ENCODE measurements around the gene SDCCAG8. TPM values are rescaled to one million over a fixed set of nuclear protein-coding genes. Genes with fewer than 3 reads are reported as not detected.

The SDCCAG8 gene
- total and polyA plus RNA-seq, 2 of the 8 experiments (the other 6 are each of a cell fraction or from before 2014, with no cell fraction given): 15.6 to 21.0 TPM

- Histone ChIP-seq H3K9me3 (ENCODE audit: insufficient read depth in 2 of 2, low read depth in 1 of 2, low read length in 1 of 2) (no peaks in the 10 kb centered on the region), H3K4me2 (ENCODE audit: insufficient read depth in 1 of 2, low read depth in 2 of 2, low read length in 2 of 2) (no peak overlapping the region), H4K20me1 (replicated peaks in 1 of 2; ENCODE audit: control insufficient read depth in 1 of 2, insufficient read depth in 2 of 2, low read length in 2 of 2) (no peaks in the 10 kb centered on the region), H2AFZ (ENCODE audit: low read length) (no peak overlapping the region), H3K27me3 (replicated peaks in 1 of 4; ENCODE audit: control insufficient read depth in 3 of 4, extremely low read depth in 1 of 4, insufficient read depth in 3 of 4, low read length in 3 of 4) (no peaks in the 10 kb centered on the region), H3K4me1 (replicated peaks in 1 of 4; ENCODE audit: control insufficient read depth in 3 of 4, insufficient read depth in 4 of 4, low read length in 3 of 4) (peaks cover 0 to 10% (median 0%) of the 10 kb centered on the region in 4 experiments; a peak in 1 of 7 replicates), H3K4ac (replicated peaks; ENCODE audit: insufficient read length, low read depth, low read length) (no peak overlapping the region), H4K5ac (ENCODE audit: insufficient read length, low read depth, low read length) (no peak overlapping the region), H2BK12ac (ENCODE audit: low read depth, low read length) (no peak overlapping the region), H2BK15ac (ENCODE audit: low read length) (no peak overlapping the region), H3K79me1 (ENCODE audit: low read depth, low read length) (no peaks in the 10 kb centered on the region), H3K14ac (ENCODE audit: insufficient read length) (no peak overlapping the region), H4K91ac (replicated peaks; ENCODE audit: insufficient read length, low read length) (no peak overlapping the region), H3K18ac (ENCODE audit: extremely low read depth, low read length) (no peak overlapping the region), H2BK20ac (ENCODE audit: low read length) (no peak overlapping the region), H3K23me2 (ENCODE audit: low read depth, low read length) (no peaks in the 10 kb centered on the region), H2AK5ac (ENCODE audit: low read depth, low read length) (no peak overlapping the region), H3K9ac (replicated peaks in 1 of 4; ENCODE audit: extremely low read depth in 1 of 4, low read depth in 3 of 4, low read length in 3 of 4) (no peak overlapping the region), H2BK120ac (replicated peaks; ENCODE audit: low read depth, low read length) (no peak overlapping the region), H3K23ac (ENCODE audit: insufficient read length) (no peak overlapping the region), H2BK5ac (ENCODE audit: low read depth, low read length) (no peak overlapping the region), H3K56ac (replicated peaks; ENCODE audit: insufficient read length, low read depth, low read length) (no peak overlapping the region), H3K27ac (ENCODE audit: low read depth, low read length) (no peak overlapping the region), H4K8ac (ENCODE audit: extremely low read depth, insufficient read depth, low read length) (no peak overlapping the region), H3K79me2 (ENCODE audit: control insufficient read depth in 1 of 2, insufficient read depth in 2 of 2, low read length in 2 of 2) (no peaks in the 10 kb centered on the region), H3K4me3 (ENCODE audit: extremely low read depth in 1 of 4, insufficient read depth in 2 of 4, low read depth in 3 of 4, low read length in 4 of 4) (no peak overlapping the region), H3K36me3 (ENCODE audit: control insufficient read depth in 2 of 4, insufficient read depth in 4 of 4, low read length in 3 of 4) (no peaks in the 10 kb centered on the region)
- WGBS, 2 experiments (ENCODE audit: extremely low coverage in 1 of 2, insufficient coverage in 1 of 2, insufficient read length in 1 of 2, insufficient replicate concordance in 2 of 2, low coverage in 1 of 2, low lambda C conversion rate in 2 of 2, missing lambda C conversion rate in 1 of 2): 81% methylated on average over 3 of the region's 3 CpGs; no CpG with 5 or more reads in 1 of the 2 experiments
- FAIRE-seq (no peak), DNase-seq (ENCODE audit: low read depth in 1 of 2, low spot score in 2 of 2) (no peak)
- TF ChIP-seq CBX5 (IDR thresholded peaks at IDR 0.05; ENCODE audit: low read depth, low read length) (no peak), ASH2L (IDR thresholded peaks at IDR 0.05; ENCODE audit: low read length) (no peak), SIN3A (conservative IDR thresholded peaks at IDR 0.05 in 1 of 2, IDR thresholded peaks at IDR 0.05 in 1 of 2; ENCODE audit: low read depth in 1 of 2, low read length in 2 of 2) (no peak), BCL11A (IDR thresholded peaks at IDR 0.05; ENCODE audit: low read depth in 2 of 2, low read length in 2 of 2) (no peak), KDM5A (IDR thresholded peaks at IDR 0.05; ENCODE audit: low read length) (no peak), BRCA1 (IDR thresholded peaks at IDR 0.05; ENCODE audit: low read depth, low read length) (no peak), CHD2 (IDR thresholded peaks at IDR 0.05; ENCODE audit: low read length) (no peak), GTF2F1 (IDR thresholded peaks at IDR 0.05; ENCODE audit: borderline replicate concordance, low read depth, low read length) (no peak), RNF2 (IDR thresholded peaks at IDR 0.05; ENCODE audit: borderline replicate concordance, low read depth, low read length, missing control alignments, poor library complexity, severe bottlenecking) (no peak), ZNF274 (IDR thresholded peaks at IDR 0.05; ENCODE audit: borderline replicate concordance, extremely low read depth, low read length) (no peak), POLR2A (IDR thresholded peaks at IDR 0.05; ENCODE audit: control extremely low read depth in 1 of 2, low read depth in 2 of 2, low read length in 2 of 2) (no peak), CHD1 (IDR thresholded peaks at IDR 0.05; ENCODE audit: low read depth, low read length) (no peak), USF2 (IDR thresholded peaks at IDR 0.05; ENCODE audit: low read length) (no peak), HDAC6 (IDR thresholded peaks at IDR 0.05; ENCODE audit: low read depth, low read length) (no peak)
- POLR2A ChIA-PET (ENCODE audit: partially characterized antibody): no interaction called here
- CTCF ChIA-PET (ENCODE audit: partially characterized antibody): interaction anchor here (0.6 to 0.7 kb wide), 3 partner anchors 91 to 598 kb away, joined by 3 read pairs; no protein-coding TSS in a partner anchor
Measured at GRCh38 chr1:243435836-243436235, 180.0 kb downstream of the SDCCAG8 start.

Data from H1 (cell line).